ENCODE results near the gene LAMA4. TPM values are rescaled to one million over a fixed set of nuclear protein-coding genes. Genes with fewer than 3 reads are reported as not detected.

Gene LAMA4
- total and polyA plus RNA-seq, 4 donors: 2.1 to 6.0 (median 3.5) TPM

- Histone ChIP-seq H3K27ac (ENCODE audit: low read depth in 1 of 2, low read length in 2 of 2) (peak within 1 kb of the TSS; percentile 62 to 80), H3K9me3 (ENCODE audit: control insufficient read depth in 4 of 4, low read length in 3 of 4) (no peaks in the 10 kb centered on the region), H3K4me1 (ENCODE audit: control insufficient read depth in 4 of 4, insufficient read depth in 4 of 4, low read length in 3 of 4) (peaks cover 0 to 23% (median 23%) of the 10 kb centered on the region in 4 donors), H3K4me3 (ENCODE audit: low read depth in 1 of 3, low read length in 3 of 3) (peak within 1 kb of the TSS; percentile 69 to 88 (median 85)), H3K27me3 (ENCODE audit: control insufficient read depth in 4 of 4, insufficient read depth in 4 of 4, low read length in 3 of 4) (no peaks in the 10 kb centered on the region), H3K9ac (ENCODE audit: low read depth in 1 of 2, low read length in 2 of 2) (peak within 1 kb of the TSS; percentile 70 to 80), H3K36me3 (ENCODE audit: control insufficient read depth in 4 of 4, insufficient read depth in 3 of 4, low read depth in 1 of 4, low read length in 3 of 4) (peaks cover 0 to 11% (median 4%) of the 10 kb centered on the region in 4 donors)
- TF ChIP-seq FOXA2 (IDR thresholded peaks at IDR 0.05): peak; percentile 13
- peak; percentile 42 for TF ChIP-seq SP1 (IDR thresholded peaks at IDR 0.05)
- TF ChIP-seq JUND (IDR thresholded peaks at IDR 0.05): peak in 1 of 2 donors; percentile 19
- peak; percentile 60 to 73 for TF ChIP-seq RXRA (IDR thresholded peaks at IDR 0.05)
- TF ChIP-seq RAD21 (IDR thresholded peaks at IDR 0.05): peak; percentile 7 to 45
- no peak for TF ChIP-seq ZBTB33 (IDR thresholded peaks at IDR 0.05)
- TF ChIP-seq FOXA1 (IDR thresholded peaks at IDR 0.05): no peak
- peak; percentile 91 for TF ChIP-seq YY1 (IDR thresholded peaks at IDR 0.05)
- no peak for TF ChIP-seq HNF4G (IDR thresholded peaks at IDR 0.05)
- peak; percentile 24 to 80 for TF ChIP-seq EGR1 (IDR thresholded peaks at IDR 0.05; ENCODE audit: low read depth in 2 of 2)
- TF ChIP-seq, protein P1, sequence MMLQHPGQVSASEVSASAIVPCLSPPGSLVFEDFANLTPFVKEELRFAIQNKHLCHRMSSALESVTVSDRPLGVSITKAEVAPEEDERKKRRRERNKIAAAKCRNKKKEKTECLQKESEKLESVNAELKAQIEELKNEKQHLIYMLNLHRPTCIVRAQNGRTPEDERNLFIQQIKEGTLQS (IDR thresholded peaks at IDR 0.05): no peak
- TF ChIP-seq, protein P2, sequence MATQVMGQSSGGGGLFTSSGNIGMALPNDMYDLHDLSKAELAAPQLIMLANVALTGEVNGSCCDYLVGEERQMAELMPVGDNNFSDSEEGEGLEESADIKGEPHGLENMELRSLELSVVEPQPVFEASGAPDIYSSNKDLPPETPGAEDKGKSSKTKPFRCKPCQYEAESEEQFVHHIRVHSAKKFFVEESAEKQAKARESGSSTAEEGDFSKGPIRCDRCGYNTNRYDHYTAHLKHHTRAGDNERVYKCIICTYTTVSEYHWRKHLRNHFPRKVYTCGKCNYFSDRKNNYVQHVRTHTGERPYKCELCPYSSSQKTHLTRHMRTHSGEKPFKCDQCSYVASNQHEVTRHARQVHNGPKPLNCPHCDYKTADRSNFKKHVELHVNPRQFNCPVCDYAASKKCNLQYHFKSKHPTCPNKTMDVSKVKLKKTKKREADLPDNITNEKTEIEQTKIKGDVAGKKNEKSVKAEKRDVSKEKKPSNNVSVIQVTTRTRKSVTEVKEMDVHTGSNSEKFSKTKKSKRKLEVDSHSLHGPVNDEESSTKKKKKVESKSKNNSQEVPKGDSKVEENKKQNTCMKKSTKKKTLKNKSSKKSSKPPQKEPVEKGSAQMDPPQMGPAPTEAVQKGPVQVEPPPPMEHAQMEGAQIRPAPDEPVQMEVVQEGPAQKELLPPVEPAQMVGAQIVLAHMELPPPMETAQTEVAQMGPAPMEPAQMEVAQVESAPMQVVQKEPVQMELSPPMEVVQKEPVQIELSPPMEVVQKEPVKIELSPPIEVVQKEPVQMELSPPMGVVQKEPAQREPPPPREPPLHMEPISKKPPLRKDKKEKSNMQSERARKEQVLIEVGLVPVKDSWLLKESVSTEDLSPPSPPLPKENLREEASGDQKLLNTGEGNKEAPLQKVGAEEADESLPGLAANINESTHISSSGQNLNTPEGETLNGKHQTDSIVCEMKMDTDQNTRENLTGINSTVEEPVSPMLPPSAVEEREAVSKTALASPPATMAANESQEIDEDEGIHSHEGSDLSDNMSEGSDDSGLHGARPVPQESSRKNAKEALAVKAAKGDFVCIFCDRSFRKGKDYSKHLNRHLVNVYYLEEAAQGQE (IDR thresholded peaks at IDR 0.05): peak; percentile 28
- TF ChIP-seq MAX (IDR thresholded peaks at IDR 0.05): no peak
- TF ChIP-seq CTCF (IDR thresholded peaks at IDR 0.05; ENCODE audit: low read depth, low read length, missing input control): no peak
- peak in 1 of 2 donors; percentile 36 for TF ChIP-seq HNF4A (conservative IDR thresholded peaks at IDR 0.05)
- TF ChIP-seq TAF1 (conservative IDR thresholded peaks at IDR 0.05): peak; percentile 83
- peak in 1 of 2 donors; percentile 5 for TF ChIP-seq GABPA (IDR thresholded peaks at IDR 0.05 in 1 of 2, conservative IDR thresholded peaks at IDR 0.05 in 1 of 2)
- peak; percentile 29 for TF ChIP-seq NR2F2 (IDR thresholded peaks at IDR 0.05)
- WGBS: under 1% methylated on average over 60 of the region's 60 CpGs
- DNase-seq (ENCODE audit: low spot score): peak; percentile 85
These were observed 167.0 kb downstream of the LAMA4 start, which contains the start of the genes FAM229B and TUBE1 for GRCh38 chr6:112087136-112087911. Gene FAM229B (plus strand): TSS chr6:112087591. CDS start chr6:112099284, 11,693 bp downstream. Gene TUBE1 (minus strand): TSS chr6:112087482. CDS start chr6:112087434, 48 bp downstream.

Measured in liver (tissue), 9 donors.